Neural crest cell (in vitro differentiated cells): ENCODE data around the gene BGN. TPM values are rescaled to one million over a fixed set of nuclear protein-coding genes. Genes with fewer than 3 reads are reported as not detected.

Source experiments
- DNase-seq: peaks from one replicate; pipeline ENCODE4 v3.0.0; 2021; ENCODE audit warnings: low read depth, mixed read lengths, low spot score
- H3K27ac Mint-ChIP-seq: one replicate; pipeline ENCODE4 v1.8.0; 2021; ENCODE audit warnings: mild to moderate bottlenecking, mixed read lengths; ENCODE audit not compliant: unreplicated experiment
- H3K27me3 Mint-ChIP-seq: 2 replicates; pipeline ENCODE4 v1.8.0; 2021; ENCODE audit warnings: low read depth, mild to moderate bottlenecking, mixed read lengths
- H3K36me3 Mint-ChIP-seq: 2 replicates; pipeline ENCODE4 v1.8.0; 2021; ENCODE audit warnings: low read depth, mild to moderate bottlenecking, mixed read lengths
- H3K4me1 Mint-ChIP-seq: 2 replicates; pipeline ENCODE4 v1.8.0; 2021; ENCODE audit warnings: mixed read lengths
- H3K4me3 Mint-ChIP-seq: one replicate; pipeline ENCODE4 v1.8.0; 2021; ENCODE audit warnings: mild to moderate bottlenecking, mixed read lengths
- H3K9me3 Mint-ChIP-seq: 2 replicates; pipeline ENCODE4 v1.8.0; 2021; ENCODE audit warnings: mixed read lengths
- CTCF ChIP-seq: fragments of 200-600 bp; sonication (generic); conservative IDR thresholded peaks from 2 replicates; pipeline ENCODE4 v1.5.0; 2021; ENCODE audit warnings: antibody characterized with exemption, mild to moderate bottlenecking
- total RNA-seq: library from RNA; stranded (reverse); gene quantifications from 2 replicates; pipeline ENCODE4 v1.2.1, GENCODE V29; 2021

BGN gene
- total RNA-seq, 1 donor from 2014 or later, result 80.6 TPM

GRCh38 chrX:153551135-153551534, 56.4 kb downstream of the BGN start:
- Mint-ChIP-seq H3K36me3 (no peaks in the 10 kb centered on the region), H3K4me3 (no peak overlapping the region), H3K27ac (no peak overlapping the region), H3K27me3 (peaks cover 3% of the 10 kb centered on the region), H3K9me3 (no peaks in the 10 kb centered on the region), H3K4me1 (no peaks in the 10 kb centered on the region)
- no peak for TF ChIP-seq CTCF
- no peak for DNase-seq

- no peaks in the 10 kb centered on the region for H3K9me3 Mint-ChIP-seq
- peak; percentile 71 for TF ChIP-seq CTCF
Measured at GRCh38 chrX:153554519-153555167, 59.9 kb downstream of the BGN start.

GRCh38 chrX:153556767-153557166, 62.0 kb downstream of the BGN start:
- Mint-ChIP-seq H3K27me3 (no peaks in the 10 kb centered on the region), H3K27ac (no peak overlapping the region), H3K9me3 (no peaks in the 10 kb centered on the region), H3K4me1 (no peaks in the 10 kb centered on the region), H3K4me3 (no peak overlapping the region), H3K36me3 (no peaks in the 10 kb centered on the region)
- TF ChIP-seq CTCF, result no peak
- no peak for DNase-seq

More at GRCh38 chrX:153554519-153555167, 59.9 kb downstream of the BGN start:
- Mint-ChIP-seq H3K4me1 (no peaks in the 10 kb centered on the region), H3K27ac (no peak overlapping the region), H3K27me3 (peaks cover 3% of the 10 kb centered on the region), H3K36me3 (no peaks in the 10 kb centered on the region), H3K4me3 (no peak overlapping the region)
- peak; percentile 61 for DNase-seq

GRCh38 chrX:153557618-153558355, 63.0 kb downstream of the BGN start:
- Mint-ChIP-seq H3K9me3 (no peaks in the 10 kb centered on the region), H3K36me3 (no peaks in the 10 kb centered on the region), H3K4me1 (no peaks in the 10 kb centered on the region), H3K27ac (no peak overlapping the region), H3K27me3 (no peaks in the 10 kb centered on the region), H3K4me3 (no peak overlapping the region)
- no peak for DNase-seq
- no peak for TF ChIP-seq CTCF

Other genes with a start within 250 kb of the BGN start
- gene PNMA6F, start 173.2 kb upstream of the BGN start, total RNA-seq, result not detected in 2 replicates
- 13.9 and 14.8 TPM in 2 replicates for gene ZNF275, start 160.8 kb upstream of the BGN start, total RNA-seq
- gene PNMA6E, start 93.6 kb upstream of the BGN start, total RNA-seq, result not detected in 2 replicates
- gene ZFP92, start 83.5 kb upstream of the BGN start, total RNA-seq, result 0.23 and 0.39 TPM in 2 replicates
- 0.77 and 1.6 TPM in 2 replicates for gene TREX2, start 48.9 kb upstream of the BGN start, total RNA-seq
- gene HAUS7, start 24.4 kb upstream of the BGN start, total RNA-seq, result 51.8 and 58.8 TPM in 2 replicates
- 0.05 and 0.11 TPM in 2 replicates for gene ATP2B3, start 22.7 kb downstream of the BGN start, total RNA-seq
- 24.4 and 25.3 TPM in 2 replicates for gene CCNQ, start 104.2 kb downstream of the BGN start, total RNA-seq
- gene DUSP9, start 152.2 kb downstream of the BGN start, total RNA-seq, result 1.7 TPM in 2 replicates
- 9.4 and 10.2 TPM in 2 replicates for gene PNCK, start 178.8 kb downstream of the BGN start, total RNA-seq
- gene SLC6A8, start 192.9 kb downstream of the BGN start, total RNA-seq, result 123 and 125 TPM in 2 replicates
- 117 and 118 TPM in 2 replicates for gene BCAP31, start 229.4 kb downstream of the BGN start, total RNA-seq
- gene ABCD1, start 229.9 kb downstream of the BGN start, total RNA-seq, result 6.0 and 6.6 TPM in 2 replicates